Vagina (tissue), 2 donors: ENCODE measurements around the gene PPP4R4. TPM values are rescaled to one million over a fixed set of nuclear protein-coding genes. Genes with fewer than 3 reads are reported as not detected.

Experiments used
- DNase-seq, 2 donors: peaks; one replicate each; pipeline ENCODE4 v3.0.0-alpha.2; 2017; ENCODE audit errors: extremely low spot score in 2 of 2
- H3K27ac ChIP-seq: fragments of 200-600 bp; sonication (generic); one replicate; pipeline ENCODE4 v1.5.1; 2019
- H3K27me3 ChIP-seq: fragments of 200-600 bp; sonication (generic); one replicate; pipeline ENCODE4 v1.5.1; 2019
- H3K36me3 ChIP-seq, 2 donors: fragments of 200-600 bp; sonication (generic); one replicate each; pipeline ENCODE4 v1.5.1; 2017 to 2019
- H3K4me1 ChIP-seq: fragments of 200-600 bp; sonication (generic); one replicate; pipeline ENCODE4 v1.5.1; 2019
- H3K4me3 ChIP-seq, 2 donors: fragments of 200-600 bp; sonication (generic); 1 replicate in 1 of 2; 2 replicates in 1 of 2; pipeline ENCODE4 v1.5.1; 2016 to 2019
- H3K9me3 ChIP-seq: fragments of 200-600 bp; sonication (generic); one replicate; pipeline ENCODE4 v1.5.1; 2019
- POLR2A ChIP-seq, 2 donors: fragments of 450-650 bp; IDR thresholded peaks; one replicate each; pipeline ENCODE4 v1.6.1; 2017; ENCODE audit warnings: antibody characterized with exemption in 2 of 2, mild to moderate bottlenecking in 2 of 2, moderate library complexity in 2 of 2
- POLR2AphosphoS5 ChIP-seq, 2 donors: sonication (generic); formaldehyde crosslinking; IDR thresholded peaks; one replicate each; pipeline ENCODE4 v1.9.0; 2017; ENCODE audit warnings: antibody characterized with exemption in 2 of 2, mild to moderate bottlenecking in 2 of 2, low read depth in 1 of 2; ENCODE audit not compliant: insufficient read depth in 1 of 2
- intact Hi-C: fragments of 100-400 bp; cut with DNase I; formaldehyde crosslinking; loops from one replicate; pipeline ENCODE4 v1.15.1; 2023
- total RNA-seq: library from RNA; depleted of rRNA; stranded (reverse); fragments of >200 nt; gene quantifications from one replicate; pipeline ENCODE4 v1.2.3, GENCODE V29; 2016
- TF ChIP-seq, protein P1 (sequence below), 3 experiments: fragments of 450-650 bp in 2 of 3; fragments of 200-600 bp in 1 of 3; sonication (generic) in 1 of 3; IDR thresholded peaks; one replicate each; pipeline ENCODE4 v1.5.1; 2017 to 2019; ENCODE audit warnings: antibody characterized with exemption in 3 of 3, mild to moderate bottlenecking in 2 of 3, moderate library complexity in 2 of 3

Gene PPP4R4
- total RNA-seq, 1 donor from 2014 or later = 6.1 TPM

DNA sequence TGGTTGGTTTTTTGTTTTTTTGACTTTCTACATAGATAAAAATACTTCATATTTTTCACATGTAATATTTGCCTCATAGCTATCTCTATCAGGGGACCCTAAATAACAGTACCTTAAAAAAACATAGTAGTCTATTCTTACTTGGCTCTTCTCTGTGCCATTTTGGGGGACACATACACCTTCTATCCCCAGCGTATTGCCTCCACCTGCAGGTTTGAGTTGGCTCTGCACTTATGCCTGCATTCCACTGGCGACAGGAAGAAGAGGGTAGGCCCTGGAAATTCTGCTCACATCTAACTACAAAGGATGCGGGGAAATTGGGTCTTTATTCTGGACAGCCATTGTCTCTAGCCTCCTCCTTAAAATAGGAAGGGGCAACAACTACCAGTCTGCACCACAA lies 30.9 kb upstream of the PPP4R4 start:
- Histone ChIP-seq H3K27ac (no peak overlapping the region), H3K27me3 (no peaks in the 10 kb centered on the region), H3K36me3 (no peaks in the 10 kb centered on the region), H3K9me3 (no peaks in the 10 kb centered on the region), H3K4me3 (no peak overlapping the region), H3K4me1 (no peaks in the 10 kb centered on the region)
- no peak for TF ChIP-seq POLR2A (IDR thresholded peaks at IDR 0.05)
- TF ChIP-seq POLR2AphosphoS5 (IDR thresholded peaks at IDR 0.05; ENCODE audit: insufficient read depth in 1 of 2, low read depth in 1 of 2) = no peak
- TF ChIP-seq, protein P1, sequence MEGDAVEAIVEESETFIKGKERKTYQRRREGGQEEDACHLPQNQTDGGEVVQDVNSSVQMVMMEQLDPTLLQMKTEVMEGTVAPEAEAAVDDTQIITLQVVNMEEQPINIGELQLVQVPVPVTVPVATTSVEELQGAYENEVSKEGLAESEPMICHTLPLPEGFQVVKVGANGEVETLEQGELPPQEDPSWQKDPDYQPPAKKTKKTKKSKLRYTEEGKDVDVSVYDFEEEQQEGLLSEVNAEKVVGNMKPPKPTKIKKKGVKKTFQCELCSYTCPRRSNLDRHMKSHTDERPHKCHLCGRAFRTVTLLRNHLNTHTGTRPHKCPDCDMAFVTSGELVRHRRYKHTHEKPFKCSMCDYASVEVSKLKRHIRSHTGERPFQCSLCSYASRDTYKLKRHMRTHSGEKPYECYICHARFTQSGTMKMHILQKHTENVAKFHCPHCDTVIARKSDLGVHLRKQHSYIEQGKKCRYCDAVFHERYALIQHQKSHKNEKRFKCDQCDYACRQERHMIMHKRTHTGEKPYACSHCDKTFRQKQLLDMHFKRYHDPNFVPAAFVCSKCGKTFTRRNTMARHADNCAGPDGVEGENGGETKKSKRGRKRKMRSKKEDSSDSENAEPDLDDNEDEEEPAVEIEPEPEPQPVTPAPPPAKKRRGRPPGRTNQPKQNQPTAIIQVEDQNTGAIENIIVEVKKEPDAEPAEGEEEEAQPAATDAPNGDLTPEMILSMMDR (IDR thresholded peaks at IDR 0.05) = no peak
- intact Hi-C loops = no loop called here
- no peak for DNase-seq

DNA sequence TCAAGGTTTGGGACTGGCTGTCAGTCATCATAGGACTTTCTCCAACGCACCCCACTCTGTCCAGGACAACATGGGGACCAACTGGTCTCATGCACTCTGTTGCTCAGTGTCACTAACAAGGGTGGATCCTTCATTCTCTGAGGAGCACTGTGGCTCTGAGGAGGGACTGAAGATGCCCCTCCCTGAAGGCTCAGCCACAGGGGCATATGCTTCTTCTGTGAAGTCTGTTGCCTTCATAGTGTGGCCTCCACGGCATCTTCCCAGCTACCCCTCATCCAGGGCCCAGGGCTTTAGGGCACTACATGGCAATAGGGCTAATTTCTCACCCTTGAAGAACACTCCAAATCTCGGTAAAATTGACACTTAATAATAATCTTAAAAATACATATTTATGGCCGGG lies 30.4 kb upstream of the PPP4R4 start:
- H3K27ac ChIP-seq = no peak overlapping the region
- no peak for DNase-seq
- intact Hi-C loops = no loop called here

DNA sequence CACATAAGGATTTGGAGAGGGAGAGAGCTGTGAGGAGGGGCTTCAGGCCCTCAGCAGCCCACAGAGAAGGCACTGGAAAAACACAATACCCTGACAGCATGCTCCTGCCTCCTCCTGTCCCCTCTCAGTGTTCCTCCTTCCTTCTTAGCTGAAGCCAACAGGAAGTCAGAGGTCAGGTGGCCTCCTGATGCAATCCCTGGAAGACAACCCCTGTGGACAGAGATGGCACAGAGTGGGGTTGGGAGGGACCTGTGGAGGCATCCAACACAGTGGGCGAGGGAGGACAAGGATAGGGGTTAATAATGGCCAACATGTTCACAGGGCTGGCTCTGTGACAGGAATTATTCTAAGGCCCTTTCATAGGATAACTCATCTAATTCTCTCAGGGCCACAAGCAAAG lies 29.4 kb upstream of the PPP4R4 start:
- Histone ChIP-seq H3K4me3 (no peak overlapping the region), H3K9me3 (no peaks in the 10 kb centered on the region), H3K27ac (no peak overlapping the region), H3K36me3 (no peaks in the 10 kb centered on the region), H3K27me3 (no peaks in the 10 kb centered on the region), H3K4me1 (no peaks in the 10 kb centered on the region)
- TF ChIP-seq, protein P1 (IDR thresholded peaks at IDR 0.05) = no peak
- no peak for TF ChIP-seq POLR2AphosphoS5 (IDR thresholded peaks at IDR 0.05; ENCODE audit: insufficient read depth in 1 of 2, low read depth in 1 of 2)
- no peak for TF ChIP-seq POLR2A (IDR thresholded peaks at IDR 0.05)
- no peak for DNase-seq
- intact Hi-C loops = no loop called here

More for the DNA sequence above, 30.4 kb upstream of the PPP4R4 start:
- TF ChIP-seq POLR2A (IDR thresholded peaks at IDR 0.05) (no peak), POLR2AphosphoS5 (IDR thresholded peaks at IDR 0.05; ENCODE audit: insufficient read depth in 1 of 2, low read depth in 1 of 2) (no peak)
- TF ChIP-seq, protein P1 (IDR thresholded peaks at IDR 0.05) = no peak
- H3K4me1 ChIP-seq = no peaks in the 10 kb centered on the region
- H3K4me3 ChIP-seq = no peak overlapping the region
- H3K36me3 ChIP-seq = no peaks in the 10 kb centered on the region
- H3K9me3 ChIP-seq = no peaks in the 10 kb centered on the region
- no peaks in the 10 kb centered on the region for H3K27me3 ChIP-seq

DNA sequence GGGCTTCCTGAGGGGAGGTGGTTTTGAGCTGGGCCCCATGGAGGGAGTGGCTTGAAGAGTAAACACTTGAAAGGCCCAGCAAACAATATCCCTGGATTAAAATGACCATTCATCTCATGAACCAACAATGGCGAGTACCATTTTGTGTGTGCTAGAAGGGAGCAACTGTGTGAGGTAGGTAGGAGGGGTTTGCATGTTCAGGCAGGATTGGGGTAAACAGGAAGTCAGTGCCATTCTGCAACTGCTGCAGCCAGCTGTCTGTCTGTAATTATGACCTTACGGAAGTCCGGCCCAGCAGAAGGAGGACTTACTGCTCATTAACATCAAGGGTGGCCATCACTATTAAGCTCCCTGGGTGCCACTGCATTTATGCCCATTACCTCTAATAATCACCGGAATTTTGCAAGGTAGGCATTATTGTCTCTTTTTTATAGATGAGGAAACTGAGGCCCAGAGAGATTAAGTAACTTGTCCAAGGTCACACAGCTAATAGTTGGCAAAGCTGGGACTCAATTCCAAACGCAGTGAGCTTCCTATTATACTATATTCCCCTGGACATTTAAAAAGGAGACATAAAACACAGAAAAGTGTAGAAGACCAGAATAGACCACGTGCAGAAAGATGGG lies 28.1 kb upstream of the PPP4R4 start:
- H3K4me3 ChIP-seq = no peak overlapping the region
- no peaks in the 10 kb centered on the region for H3K4me1 ChIP-seq
- no peaks in the 10 kb centered on the region for H3K9me3 ChIP-seq
- intact Hi-C loops = no loop called here
- TF ChIP-seq POLR2AphosphoS5 (IDR thresholded peaks at IDR 0.05; ENCODE audit: insufficient read depth in 1 of 2, low read depth in 1 of 2) (no peak), POLR2A (IDR thresholded peaks at IDR 0.05) (no peak)
- TF ChIP-seq, protein P1 (IDR thresholded peaks at IDR 0.05) = no peak
- DNase-seq = no peak
- H3K36me3 ChIP-seq = no peaks in the 10 kb centered on the region
- H3K27me3 ChIP-seq = no peaks in the 10 kb centered on the region
- no peak overlapping the region for H3K27ac ChIP-seq

DNA sequence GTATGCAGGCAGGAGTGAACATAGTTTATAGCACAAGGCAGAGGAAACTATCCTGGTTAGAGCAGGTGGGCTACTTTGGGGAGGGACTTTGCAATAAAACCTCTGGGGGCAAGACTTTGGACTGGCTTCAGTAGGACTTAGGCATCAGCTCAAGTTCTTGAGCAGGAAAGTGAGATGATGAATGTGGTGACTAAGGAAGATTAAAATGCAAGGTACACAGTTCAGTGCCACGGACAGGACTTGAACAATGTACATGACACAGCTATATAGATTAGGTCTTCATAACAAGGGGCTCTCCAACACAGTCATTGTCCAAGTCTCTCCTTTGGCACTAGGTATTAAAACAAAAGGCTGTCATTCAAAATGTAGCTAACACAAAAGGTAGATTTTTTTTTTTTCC lies 21.4 kb upstream of the PPP4R4 start:
- TF ChIP-seq, protein P1 (IDR thresholded peaks at IDR 0.05) = no peak
- TF ChIP-seq POLR2A (IDR thresholded peaks at IDR 0.05) = no peak
- TF ChIP-seq POLR2AphosphoS5 (IDR thresholded peaks at IDR 0.05; ENCODE audit: insufficient read depth in 1 of 2, low read depth in 1 of 2) = no peak

More for the DNA sequence above, 21.4 kb upstream of the PPP4R4 start:
- DNase-seq = no peak
- Histone ChIP-seq H3K27me3 (no peaks in the 10 kb centered on the region), H3K36me3 (no peaks in the 10 kb centered on the region), H3K4me1 (no peaks in the 10 kb centered on the region), H3K27ac (no peak overlapping the region), H3K4me3 (no peak overlapping the region), H3K9me3 (no peaks in the 10 kb centered on the region)
- intact Hi-C loops = no loop called here
